ENCODE data around the gene GFRA1. TPM values are rescaled to one million over a fixed set of nuclear protein-coding genes. Genes with fewer than 3 reads are reported as not detected.

GFRA1 gene, protein sequence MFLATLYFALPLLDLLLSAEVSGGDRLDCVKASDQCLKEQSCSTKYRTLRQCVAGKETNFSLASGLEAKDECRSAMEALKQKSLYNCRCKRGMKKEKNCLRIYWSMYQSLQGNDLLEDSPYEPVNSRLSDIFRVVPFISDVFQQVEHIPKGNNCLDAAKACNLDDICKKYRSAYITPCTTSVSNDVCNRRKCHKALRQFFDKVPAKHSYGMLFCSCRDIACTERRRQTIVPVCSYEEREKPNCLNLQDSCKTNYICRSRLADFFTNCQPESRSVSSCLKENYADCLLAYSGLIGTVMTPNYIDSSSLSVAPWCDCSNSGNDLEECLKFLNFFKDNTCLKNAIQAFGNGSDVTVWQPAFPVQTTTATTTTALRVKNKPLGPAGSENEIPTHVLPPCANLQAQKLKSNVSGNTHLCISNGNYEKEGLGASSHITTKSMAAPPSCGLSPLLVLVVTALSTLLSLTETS
- not detected for total RNA-seq

- no peak for DNase-seq
Observed at GRCh38 chr10:116272440-116273283, at the start of gene GFRA1. Gene GFRA1 (minus strand): TSS chr10:116273206. CDS start chr10:116272029, 1,177 bp downstream.

GRCh38 chr10:116316503-116316902 lies 43.5 kb upstream of the GFRA1 start:
- DNase-seq = no peak

DNA sequence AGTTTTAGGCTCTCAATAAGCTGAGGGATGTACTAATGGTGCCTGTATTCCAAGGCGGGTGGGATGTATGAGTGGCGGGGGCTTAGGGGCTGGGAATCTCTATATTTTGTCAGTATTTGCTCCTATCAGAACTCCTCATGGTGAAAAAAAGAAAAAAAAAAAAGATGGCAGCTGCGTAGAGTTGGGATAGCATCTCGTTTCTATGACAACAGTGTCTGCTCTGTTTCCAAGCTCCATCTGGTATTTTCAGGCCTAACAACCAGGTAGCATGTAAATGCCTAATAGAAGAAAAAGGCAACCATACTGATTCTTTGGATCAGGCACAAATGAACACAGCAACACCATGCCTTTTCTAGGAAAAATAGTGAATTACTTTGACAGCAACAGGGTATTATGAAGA lies 39.5 kb upstream of the GFRA1 start:
- DNase-seq = no peak

GRCh38 chr10:116311706-116312490 lies 38.9 kb upstream of the GFRA1 start:
- DNase-seq = no peak

GRCh38 chr10:116311016-116311415 lies 38.0 kb upstream of the GFRA1 start:
- DNase-seq = no peak

DNA sequence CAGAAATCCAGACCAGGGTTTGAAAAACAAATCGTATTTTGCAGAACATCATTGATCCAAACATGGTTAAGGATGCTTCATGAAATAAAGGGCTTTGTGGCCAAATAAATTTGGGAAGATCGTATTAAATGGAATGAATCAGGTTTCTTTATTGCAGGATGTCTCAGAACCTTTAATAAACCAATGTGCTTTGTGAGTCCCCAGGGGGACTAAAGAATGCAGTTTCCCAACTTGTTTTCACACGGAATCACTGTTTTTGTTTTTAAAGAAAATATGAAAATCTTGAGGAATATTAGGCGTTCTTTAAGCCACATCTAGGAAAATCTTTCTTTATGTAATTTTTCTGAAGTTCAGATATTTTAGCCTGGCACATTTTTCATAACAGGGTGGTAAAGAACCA lies 34.4 kb upstream of the GFRA1 start:
- DNase-seq = no peak

- DNase-seq = no peak
Observed at GRCh38 chr10:116306847-116307246, 33.8 kb upstream of the GFRA1 start.

DNA sequence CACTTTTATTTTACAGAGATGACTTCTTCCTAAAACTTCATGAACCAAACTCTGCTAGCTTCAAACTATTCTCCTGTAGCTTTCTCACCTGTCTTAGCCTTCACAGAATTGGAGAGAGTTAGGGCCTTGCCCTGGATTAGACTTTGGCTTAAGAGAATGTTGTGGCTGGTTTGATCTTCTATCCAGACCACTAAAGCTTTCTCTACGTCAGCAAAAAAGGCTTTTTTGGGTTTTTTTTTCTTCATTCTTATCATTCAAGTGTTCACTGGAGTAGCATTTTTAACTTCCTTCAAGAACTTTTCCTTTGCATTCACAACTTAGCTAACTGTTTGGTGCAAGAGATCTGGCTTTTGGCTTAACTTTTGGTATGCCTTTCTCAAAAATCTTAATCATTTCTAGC lies 31.9 kb upstream of the GFRA1 start:
- no peak for DNase-seq

GRCh38 chr10:116300542-116300941 lies 27.5 kb upstream of the GFRA1 start:
- no peak for DNase-seq

DNA sequence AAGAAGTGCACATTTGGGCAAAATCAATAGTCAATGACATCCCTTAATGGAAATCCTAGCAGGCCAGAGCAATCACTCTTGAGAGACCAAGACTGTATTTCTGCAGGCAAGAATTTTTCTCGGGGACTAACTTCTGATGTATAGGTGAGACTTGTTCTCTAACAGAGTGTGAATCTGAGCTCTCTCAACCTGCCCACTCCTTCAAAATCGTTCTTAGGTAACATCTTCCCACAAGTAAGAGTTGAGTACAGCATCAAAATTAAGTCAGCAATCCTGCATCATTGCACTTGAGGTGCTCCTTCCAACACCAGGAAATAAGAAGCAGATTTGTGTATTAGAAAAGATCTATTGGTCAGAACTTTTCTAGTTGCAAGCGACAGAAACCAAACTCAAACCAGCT lies 25.6 kb upstream of the GFRA1 start:
- no peak for DNase-seq

GRCh38 chr10:116296291-116296721 lies 23.3 kb upstream of the GFRA1 start:
- no peak for DNase-seq

DNA sequence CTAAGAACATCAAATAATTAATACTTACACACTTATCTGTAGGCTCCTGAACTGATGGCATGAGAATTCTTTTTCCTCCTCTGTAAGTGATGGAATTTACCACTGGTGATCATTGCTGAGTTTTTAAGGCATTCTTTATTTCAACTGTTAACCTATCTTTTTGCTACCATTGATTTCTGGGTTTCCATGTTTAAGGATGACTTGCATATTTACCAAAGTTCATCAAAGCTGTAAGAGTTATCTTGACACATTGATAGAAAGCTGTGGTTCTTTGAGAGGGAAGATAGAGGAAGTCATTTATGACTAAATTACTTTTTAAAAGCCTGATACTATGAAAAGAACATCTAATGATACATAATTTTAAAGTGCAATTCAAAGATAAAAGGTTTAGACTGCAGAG lies 19.5 kb upstream of the GFRA1 start:
- no peak for DNase-seq

DNA sequence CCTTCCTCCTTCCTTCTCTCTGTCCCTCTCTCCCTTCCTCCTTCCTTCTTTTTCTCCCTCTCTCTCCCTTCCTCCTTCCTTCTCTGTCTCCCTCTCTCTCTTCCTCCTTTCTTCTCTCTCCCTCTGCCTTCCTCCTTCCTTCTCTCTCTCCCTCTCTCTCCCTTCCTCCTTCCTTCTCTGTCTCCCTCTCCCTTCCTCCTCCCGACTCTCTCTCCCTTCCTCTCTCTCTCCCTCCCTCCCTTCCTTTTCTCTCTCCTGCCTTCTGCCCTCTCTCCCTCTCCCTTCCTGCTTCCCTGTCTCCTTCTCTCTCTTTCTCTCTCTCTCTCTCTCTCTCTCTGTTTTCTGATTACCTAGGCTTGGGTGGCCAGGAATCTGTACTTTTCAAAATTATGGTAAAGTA lies 16.6 kb upstream of the GFRA1 start:
- DNase-seq = no peak

DNA sequence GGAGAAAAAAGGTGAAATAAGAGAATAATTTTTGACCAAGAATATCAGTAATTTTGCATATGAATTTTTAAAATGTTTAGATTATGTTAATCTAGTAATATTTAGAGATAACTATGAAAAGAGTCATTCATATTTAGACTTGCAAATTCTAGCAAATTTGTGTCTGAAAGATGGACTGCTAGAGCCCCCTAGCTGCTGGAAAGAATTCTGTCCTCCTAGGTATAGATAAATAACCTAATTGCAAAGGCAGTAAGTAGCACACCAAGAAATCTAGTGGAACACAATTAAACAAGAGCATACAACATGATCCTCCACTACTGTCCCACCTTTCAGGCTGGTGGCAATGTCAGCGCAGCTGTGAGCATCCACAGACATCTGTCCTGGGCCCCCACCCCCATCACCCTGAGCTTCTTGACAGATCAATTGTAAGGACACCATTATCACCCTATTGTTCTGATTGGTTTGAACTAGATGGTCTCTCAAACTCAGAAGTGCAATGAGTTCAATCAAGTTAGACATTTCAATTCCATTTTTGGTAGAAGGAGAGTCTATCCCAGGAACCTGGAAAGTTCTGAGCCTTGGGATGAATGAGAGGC lies 15.0 kb upstream of the GFRA1 start:
- no peak for DNase-seq

- DNase-seq = no peak
Observed at GRCh38 chr10:116286626-116287200, 13.7 kb upstream of the GFRA1 start.

DNA sequence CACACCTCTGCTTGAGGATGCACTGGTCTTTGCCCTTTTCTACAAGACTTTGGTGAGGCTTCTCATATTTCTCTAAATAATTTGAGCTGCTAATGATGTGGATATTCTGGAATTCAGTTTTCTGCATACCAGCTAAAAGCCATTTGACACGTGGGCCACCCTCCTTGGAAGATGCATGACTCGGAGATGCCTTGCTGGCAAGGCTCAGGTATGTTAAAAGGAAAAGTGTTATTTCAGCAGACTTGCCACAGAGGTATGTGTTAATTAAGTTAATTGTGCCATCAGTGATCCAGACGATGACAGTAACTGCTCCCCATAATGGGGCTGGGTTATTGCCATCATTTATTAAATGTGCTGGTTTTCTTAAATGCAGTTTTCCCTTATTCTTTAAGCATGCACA lies 8.8 kb upstream of the GFRA1 start:
- no peak for DNase-seq

GRCh38 chr10:116278846-116279245 lies 5.8 kb upstream of the GFRA1 start:
- DNase-seq = no peak

GRCh38 chr10:116276981-116277380 lies 4.0 kb upstream of the GFRA1 start:
- no peak for DNase-seq

DNA sequence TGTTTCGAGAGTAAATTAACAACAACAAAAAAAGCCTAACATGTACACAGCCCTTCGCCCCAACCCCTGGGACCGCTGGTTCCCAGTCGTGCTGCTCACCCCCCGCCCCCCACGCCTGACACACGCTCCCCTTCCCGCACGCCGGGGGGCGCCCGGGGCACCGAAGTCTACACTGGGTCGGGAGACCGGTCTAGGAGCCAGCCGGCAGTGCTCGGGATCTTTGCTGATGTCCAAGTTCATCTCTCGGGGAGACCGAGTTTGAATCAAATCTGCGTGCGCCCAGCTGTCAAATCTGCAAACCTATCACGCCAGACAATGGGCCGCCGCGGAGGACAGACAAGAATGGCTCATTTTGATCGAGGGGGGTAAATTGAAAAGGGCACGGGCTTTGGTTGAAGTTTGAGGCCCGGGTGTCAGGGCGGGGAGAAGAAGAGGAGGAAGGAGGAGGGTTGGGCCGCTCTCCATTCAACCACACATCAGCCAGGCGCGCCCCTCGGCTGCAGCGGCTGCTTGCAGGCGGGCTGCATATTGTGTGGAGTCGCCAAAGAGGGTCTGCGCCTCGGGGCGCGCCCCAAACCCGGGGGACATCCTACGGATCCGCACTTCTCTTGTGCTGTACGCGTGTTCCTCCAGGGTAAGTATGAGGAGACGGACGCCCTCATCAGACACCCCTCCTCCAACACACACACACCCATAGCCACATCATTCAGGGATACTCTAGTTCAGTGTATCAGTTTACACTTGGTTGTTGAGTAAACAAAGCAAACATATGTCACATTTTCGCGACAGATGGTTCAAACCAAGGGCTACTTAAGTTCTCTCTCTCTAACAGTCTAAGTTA lies 1.3 kb upstream of the GFRA1 start:
- DNase-seq = no peak

DNA sequence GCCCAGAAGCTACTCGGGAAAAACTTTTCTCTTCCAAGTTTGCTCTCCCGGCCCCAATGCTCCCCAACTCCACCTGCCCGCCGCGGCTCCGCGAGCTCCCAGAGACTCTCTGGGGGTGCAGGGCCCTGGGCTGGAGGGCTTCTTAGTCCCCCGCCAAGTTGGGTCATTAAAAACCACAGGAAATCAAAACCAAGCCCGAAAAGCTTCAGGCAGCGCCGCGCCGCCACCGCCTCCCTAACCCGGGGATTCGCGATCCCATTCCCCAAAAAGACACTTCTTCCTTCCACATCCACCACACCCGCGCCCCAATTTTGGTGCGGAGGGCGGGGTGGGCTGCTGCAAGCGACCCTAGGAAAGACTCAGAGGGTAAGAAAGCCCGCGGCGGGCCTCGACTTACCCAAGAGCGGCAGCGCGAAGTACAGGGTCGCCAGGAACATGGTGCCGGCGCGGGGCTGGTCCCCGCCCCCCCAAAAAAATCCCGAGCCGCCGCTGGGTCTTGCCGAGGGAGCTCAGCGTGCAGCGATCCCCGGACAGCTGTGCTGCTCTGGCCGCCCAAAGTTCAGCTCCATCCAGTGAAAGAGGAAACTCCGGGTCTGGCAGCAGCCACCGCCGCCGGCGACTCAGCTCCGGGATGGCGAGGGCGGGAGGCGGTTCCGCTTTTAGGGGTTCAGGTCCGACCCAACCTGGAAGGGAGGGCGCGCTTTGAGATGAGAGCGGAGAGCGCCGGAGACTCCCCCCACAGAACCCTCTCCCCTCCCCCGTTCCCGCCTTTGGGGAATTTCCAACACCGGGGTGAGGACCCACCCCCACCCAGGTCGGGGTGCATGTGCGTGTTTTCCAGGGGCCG lies 1.2 kb downstream of the GFRA1 start:
- no peak for DNase-seq

Measured in effector CD4-positive, alpha-beta T cell (primary cell).